ENCODE measurements around the gene ITPRIP.

- TF ChIP-seq CTCF (conservative IDR thresholded peaks at IDR 0.05 in 1 of 2, IDR thresholded peaks at IDR 0.05 in 1 of 2; ENCODE audit: extremely low read depth in 1 of 2, insufficient read depth in 1 of 2, low read depth in 1 of 2, low read length in 2 of 2) (no peak), EZH2 (IDR thresholded peaks at IDR 0.05; ENCODE audit: borderline replicate concordance, low read length) (no peak)
Measured at GRCh38 chr10:104300002-104300735, 38.1 kb downstream of the ITPRIP start.

Data from mammary epithelial cell (primary cell).